ENCODE results near the gene MEGF9.
A peak's percentile ranks its signal among the peaks of the same experiment; 100 is the strongest.
"Not testable (repeated sequence)": the region's sequence is repeated elsewhere in the genome, so short reads cannot be mapped to it uniquely, and the experiment has no call there.

Gene MEGF9

GRCh38 chr9:120659676-120660075 lies 54.6 kb downstream of the MEGF9 start:
- no peak for DNase-seq

- DNase-seq: no peak
Measured at GRCh38 chr9:120659209-120659608, 55.1 kb downstream of the MEGF9 start.

GRCh38 chr9:120655005-120655622 lies 59.2 kb downstream of the MEGF9 start:
- no peak for DNase-seq

DNA sequence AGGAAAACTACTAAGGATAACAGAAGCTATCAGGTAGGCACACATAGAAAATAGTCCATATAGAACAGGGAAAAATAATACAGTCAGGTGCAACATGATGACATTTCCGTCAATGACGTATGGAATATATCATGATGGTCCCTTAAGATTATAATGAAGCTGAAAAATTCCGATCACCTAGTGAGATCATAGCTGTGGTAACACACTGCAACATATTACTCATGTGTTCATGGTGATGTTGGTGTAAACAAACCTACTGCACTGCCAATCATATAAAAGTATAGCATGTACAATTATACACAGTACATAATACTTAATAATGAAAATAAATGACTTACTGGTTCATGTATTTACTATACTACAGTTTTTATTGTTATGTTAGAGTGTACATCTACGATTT lies 60.0 kb downstream of the MEGF9 start:
- no peak for DNase-seq

DNA sequence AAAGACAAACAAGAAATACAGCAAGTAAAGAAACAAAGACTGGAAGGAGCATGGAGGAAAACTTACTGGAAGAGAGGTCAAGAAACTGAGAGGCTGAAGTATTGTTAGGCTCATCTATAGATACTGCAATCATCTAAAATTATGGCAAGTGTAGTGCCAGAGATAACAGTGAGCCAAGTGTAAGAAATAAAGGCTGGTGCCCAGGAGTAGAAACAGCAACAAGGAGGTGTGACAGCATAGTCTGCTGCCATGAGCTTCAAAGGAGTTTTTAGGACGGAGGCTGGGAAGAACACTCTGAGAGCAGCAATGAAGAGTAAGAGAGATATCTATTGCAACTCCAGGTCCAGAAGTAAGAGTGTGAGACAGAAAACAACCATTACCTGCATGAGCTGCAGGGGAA lies 60.5 kb downstream of the MEGF9 start:
- no peak for DNase-seq

DNA sequence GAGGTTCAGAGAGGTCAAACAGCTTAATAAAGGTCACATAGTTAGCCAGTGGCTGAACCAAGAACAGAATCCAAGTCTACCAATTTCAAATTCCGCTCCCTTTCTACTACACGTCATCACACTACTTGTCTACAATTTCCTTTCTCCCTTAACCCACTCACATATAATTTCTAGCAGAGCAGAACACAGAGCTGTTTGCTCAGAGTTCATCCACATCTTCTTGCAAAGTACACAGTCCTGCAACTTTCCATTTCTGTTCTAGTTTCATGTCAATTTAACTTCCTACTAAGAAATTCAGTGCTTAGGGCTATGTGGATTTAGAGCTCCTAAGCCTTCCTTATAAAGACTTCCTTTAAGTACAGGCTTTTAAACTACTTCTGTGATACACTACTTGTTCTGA lies 61.3 kb downstream of the MEGF9 start:
- DNase-seq: no peak

- DNase-seq: no peak
Measured at GRCh38 chr9:120650352-120650751, 63.9 kb downstream of the MEGF9 start.

DNA sequence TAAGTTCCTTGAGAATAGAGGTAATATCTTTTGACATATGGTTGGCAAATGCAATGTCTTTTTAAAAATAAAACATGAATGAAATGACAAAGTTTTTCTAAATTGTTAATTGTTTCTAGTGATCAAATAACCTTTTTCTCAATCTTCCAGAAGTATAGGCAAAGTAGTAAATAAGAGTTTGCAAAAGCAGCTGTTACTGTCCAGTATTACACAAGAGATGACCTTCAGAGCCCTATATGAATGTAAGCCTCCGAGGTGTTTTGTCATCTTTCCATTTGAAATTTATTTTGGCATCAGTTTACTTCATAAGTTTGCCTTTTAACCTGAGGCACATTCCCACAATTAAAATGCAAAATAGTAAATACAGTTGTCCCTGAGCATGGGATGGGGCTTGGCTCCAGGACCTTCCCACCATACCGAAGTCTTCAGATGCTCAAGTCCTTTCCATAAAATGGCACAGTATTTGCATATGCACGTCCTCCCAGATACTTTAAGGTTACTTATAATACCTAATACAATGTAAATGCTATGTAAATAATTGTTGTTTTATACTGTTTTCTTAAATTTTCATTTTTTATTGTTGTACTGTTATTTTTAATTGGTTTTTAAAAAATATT lies 65.6 kb downstream of the MEGF9 start:
- DNase-seq: no peak

DNA sequence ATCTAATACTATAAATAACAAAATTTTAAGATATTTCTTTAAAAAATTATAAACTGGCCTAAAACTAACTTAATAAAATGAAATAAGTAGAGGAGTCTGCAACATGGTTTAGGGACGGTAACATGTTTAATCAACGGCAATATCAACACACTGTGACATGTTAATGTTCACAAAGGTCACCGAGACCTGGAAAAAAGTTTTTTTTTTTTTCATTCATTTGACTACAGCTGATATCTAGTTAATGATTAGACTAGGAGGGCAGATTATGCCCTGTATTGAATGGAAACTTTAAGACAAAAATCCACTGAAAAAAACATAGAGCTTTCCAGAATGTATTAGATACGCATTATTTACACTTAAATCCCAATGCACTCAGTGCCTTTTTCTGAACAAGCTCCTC lies 67.3 kb downstream of the MEGF9 start:
- no peak for DNase-seq

- no peak for DNase-seq
Measured at GRCh38 chr9:120645760-120646159, 68.5 kb downstream of the MEGF9 start.

DNA sequence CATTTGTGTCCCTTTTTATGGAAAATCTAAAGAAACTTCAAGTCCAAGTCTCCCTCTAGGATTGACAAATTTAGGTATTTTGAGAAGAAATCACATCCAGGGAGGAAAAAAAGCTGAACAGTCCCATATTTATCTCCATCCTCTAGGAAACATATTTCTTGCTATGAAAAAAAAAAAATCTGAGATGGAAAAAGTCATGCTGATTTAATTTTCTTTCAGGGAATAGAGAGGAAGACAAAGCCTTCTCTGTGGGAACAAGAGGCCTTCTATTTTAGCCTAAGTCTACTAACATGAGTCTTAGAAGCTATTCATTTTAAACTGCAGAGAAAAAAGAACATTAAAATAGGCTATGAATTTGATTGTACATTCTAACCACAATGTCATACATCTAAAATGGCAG lies 71.2 kb downstream of the MEGF9 start:
- no peak for DNase-seq

DNA sequence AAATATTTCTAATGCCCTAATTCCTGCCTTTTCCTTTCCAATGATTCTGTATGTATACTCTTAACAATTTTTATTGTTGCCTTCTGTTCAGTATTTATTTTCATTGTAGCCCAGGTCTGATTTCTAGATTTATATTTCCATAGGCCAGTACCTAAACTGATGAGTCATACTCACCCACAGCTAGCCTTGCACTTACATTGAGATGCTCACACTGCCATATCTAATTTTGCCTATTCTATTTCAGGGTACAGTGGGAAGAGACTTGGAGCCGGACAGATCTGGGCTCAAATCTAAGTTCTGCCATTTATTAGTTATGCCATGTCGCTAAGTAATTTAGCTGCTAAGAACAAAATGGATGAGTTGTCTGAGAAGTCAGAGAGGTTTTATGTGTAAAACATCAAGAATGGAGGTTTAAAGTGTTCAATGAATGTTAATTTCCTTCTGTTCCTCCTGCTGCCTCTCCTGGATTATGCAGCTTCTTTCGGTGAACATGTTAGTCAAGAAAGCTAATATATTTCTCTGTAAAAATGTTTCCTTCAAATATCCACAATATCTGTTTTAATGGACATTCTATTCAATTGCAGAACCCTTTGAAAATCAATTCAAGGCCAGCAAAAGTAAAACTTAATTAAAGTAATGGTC lies 72.0 kb downstream of the MEGF9 start:
- no peak for DNase-seq

- not testable (repeated sequence) for DNase-seq
Measured at GRCh38 chr9:120640874-120641273, 73.4 kb downstream of the MEGF9 start.

DNA sequence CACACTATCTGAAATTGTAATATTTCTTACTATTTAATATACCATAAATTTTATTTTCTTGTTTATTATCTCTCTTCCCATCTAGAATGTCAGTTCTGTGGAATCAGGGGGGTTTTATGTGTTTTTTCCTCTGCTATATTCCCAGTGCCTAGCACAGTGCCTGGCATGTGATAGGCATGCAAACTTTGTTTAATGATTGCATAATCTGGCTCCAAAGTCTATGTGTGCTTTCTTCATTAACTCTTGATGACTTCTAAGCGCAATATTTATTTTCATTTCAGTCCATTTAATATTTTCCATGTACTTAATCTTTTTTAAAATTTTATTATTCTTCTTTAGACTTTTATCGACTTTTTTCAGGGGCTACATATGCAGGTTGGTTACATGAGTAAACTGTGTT lies 73.9 kb downstream of the MEGF9 start:
- DNase-seq: no peak

GRCh38 chr9:120637919-120638318 lies 76.4 kb downstream of the MEGF9 start:
- DNase-seq: no peak

GRCh38 chr9:120636194-120636957 lies 77.9 kb downstream of the MEGF9 start:
- DNase-seq: no peak

DNA sequence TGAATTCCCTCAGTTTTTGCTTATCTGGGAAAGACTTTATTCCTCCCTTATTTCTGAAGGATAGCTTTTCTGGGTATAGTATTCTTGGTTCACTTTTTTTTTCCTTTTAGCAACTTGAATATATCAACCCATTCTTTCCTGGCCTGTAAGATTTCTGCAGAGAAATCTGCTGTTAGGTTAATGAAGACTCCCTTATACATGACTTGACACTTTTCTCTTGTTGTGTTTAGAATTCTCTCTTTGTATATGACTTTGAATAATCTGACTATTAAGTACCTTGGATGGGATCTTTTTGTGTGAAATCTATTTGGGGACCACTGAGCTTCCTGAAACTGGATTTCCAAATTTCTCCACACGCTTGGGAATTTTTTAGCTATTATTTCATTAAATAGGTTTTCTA lies 79.3 kb downstream of the MEGF9 start:
- no peak for DNase-seq

DNA sequence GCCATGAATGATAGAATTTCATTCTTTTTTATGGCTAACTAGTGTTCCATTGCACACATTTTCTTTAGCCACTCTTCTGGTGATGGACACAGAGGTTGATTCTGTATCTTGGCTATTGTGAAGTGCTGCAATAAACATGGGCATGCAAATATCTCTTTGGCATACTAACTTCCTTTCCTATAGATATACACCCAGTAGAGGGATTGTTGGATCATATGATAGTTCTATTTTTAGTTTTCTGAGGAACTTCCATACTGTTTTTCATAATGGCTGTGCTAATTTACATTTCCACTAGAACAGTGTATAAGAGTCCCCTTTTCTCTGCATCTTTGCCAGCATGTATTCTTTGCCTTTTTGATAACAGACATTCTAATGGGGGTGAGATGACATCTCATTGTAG lies 83.9 kb downstream of the MEGF9 start:
- no peak for DNase-seq

DNA sequence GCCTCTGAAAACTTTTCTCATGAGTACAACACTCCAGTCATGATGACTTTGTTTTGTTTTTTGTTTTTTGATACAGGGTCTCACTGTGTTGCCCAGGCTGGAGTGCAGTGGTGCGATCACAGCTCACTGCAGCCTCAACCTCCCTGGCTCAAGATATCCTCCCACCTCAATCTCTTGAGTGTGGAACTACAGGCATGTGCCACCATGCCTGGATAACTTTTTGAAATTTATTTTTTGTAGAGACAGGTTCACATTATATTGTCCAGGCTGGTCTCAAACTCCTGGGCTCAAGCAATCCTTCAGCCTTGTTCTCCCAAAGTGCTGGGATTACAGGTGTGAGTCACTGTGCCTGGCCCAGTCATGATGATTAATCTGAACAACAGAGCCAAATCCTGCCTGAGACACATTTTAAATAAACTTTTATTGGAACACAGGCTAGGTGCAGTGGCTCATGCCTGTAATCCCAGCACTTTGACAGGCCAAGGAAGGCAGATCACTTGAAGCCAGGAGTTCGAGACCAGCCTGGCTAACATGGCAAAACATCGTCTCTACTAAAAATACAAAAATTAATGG lies 85.3 kb downstream of the MEGF9 start:
- peak in 1 of 56 donors; percentile 8 for DNase-seq

DNA sequence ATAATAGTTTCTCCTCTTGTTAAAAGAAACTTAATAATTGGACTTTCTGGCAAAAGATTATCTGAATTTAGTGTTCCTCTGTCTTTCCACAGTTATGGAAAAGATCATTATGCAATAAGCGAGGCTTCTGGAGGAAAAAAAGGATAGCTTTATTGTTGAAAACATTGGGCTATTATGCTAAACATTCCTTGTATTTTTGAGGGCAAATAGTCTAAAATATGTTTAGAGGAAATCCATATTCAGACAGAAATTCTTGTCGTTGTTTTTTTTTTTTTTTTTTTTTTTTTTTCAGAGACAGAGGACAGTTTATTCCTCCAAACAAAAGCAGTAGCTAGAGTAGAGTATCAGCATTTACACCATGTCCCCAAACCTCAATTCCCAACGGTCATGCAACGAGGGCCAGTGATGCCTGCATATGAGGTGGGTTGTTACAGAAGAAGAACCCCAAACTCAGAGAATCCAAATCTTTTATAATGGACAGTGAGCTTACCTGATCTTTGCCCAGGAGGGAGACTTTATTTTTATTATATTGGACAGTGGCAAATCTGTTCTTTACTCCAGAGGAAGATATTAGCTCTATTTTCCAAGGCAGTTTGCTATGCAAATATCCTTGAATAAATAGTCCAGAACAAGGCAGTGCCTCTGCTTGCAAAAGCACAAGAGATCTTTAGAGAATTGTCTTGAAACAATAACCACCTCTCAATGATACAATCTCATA lies 85.9 kb downstream of the MEGF9 start:
- DNase-seq: peak in 2 of 56 donors; percentile 22 to 29

GRCh38 chr9:120627073-120627472 lies 87.2 kb downstream of the MEGF9 start:
- DNase-seq: no peak

All from nucleus accumbens (tissue), 56 donors.